K562 (cell line): ENCODE data around the gene GOLIM4. TPM values are rescaled to one million over a fixed set of nuclear protein-coding genes. Genes with fewer than 3 reads are reported as not detected.
"Not testable (repeated sequence)": the region's sequence is repeated elsewhere in the genome, so short reads cannot be mapped to it uniquely, and the experiment has no call there.

Source experiments
- ATAC-seq: fragments of 200-7000 bp; cut with Tn5 transposase; 3 replicates; pipeline ENCODE4 v1.9.1; 2020; ENCODE audit warnings: moderate library complexity
- BruUV-seq: library from RNA; stranded (reverse); fragments of 400-500 nt; replicated peaks from 2 replicates; lab custom pipeline; 2021; lab: Mats Ljungman, UMichigan
- CTCF ChIA-PET: fragments of 300-600 bp; formaldehyde crosslinking; extraction: SDS; loops from one replicate; lab custom pipeline; 2021; ENCODE audit warnings: low intra/inter-chr PET ratio; lab: Yijun Ruan, JAX
- POLR2A ChIA-PET: fragments of 300-600, 350-650 bp; sonication (Branson Sonifier 250); formaldehyde crosslinking; extraction: SDS; loops from one replicate; lab custom pipeline; 2021; ENCODE audit warnings: antibody characterized with exemption, inconsistent platforms; lab: Yijun Ruan, JAX
- DNase-seq, 4 experiments: peaks; one replicate each; pipeline versions ENCODE4 v3.0.0 to v3.0.0-alpha.2; 2011 to 2018; ENCODE audit warnings: low spot score in 3 of 4, mixed read lengths in 3 of 4; ENCODE audit errors: extremely low read depth in 1 of 4
- FAIRE-seq: peaks from 2 replicates; lab custom pipeline; 2011; peaks lifted over from hg19 to GRCh38; lab: Jason Lieb, UNC
- H2AFZ ChIP-seq: 2 replicates; pipeline ENCODE4 v1.6.0; 2011; ENCODE audit warnings: low read depth, low read length, control low read depth, inconsistent platforms
- H3K27ac ChIP-seq: fragments of 200-600 bp; 3 replicates; pipeline ENCODE4 v1.8.0; 2011; ENCODE audit warnings: low read depth, mild to moderate bottlenecking, control low read depth, inconsistent platforms, low read length, moderate library complexity, mixed read lengths; ENCODE audit errors: extremely low read depth
- H3K27me3 ChIP-seq, 2 experiments: fragments of 300-600 bp in 1 of 2; 2 replicates in 1 of 2; 3 replicates in 1 of 2; pipeline versions ENCODE4 v1.6.0 to v1.8.0; 2011; ENCODE audit warnings: inconsistent platforms in 2 of 2, low read length in 2 of 2, mild to moderate bottlenecking in 1 of 2, mixed read lengths in 1 of 2, moderate library complexity in 1 of 2; ENCODE audit not compliant: control insufficient read depth in 2 of 2, insufficient read depth in 2 of 2
- H3K36me3 ChIP-seq: fragments of 300-600 bp; 3 replicates; pipeline ENCODE4 v1.8.0; 2011; ENCODE audit warnings: mild to moderate bottlenecking, low read length, inconsistent platforms; ENCODE audit not compliant: control insufficient read depth, insufficient read depth
- H3K4me1 ChIP-seq, 2 experiments: fragments of 200-600 bp in 1 of 2; replicated peaks in 1 of 2; 2 replicates in 1 of 2; 3 replicates in 1 of 2; pipeline versions ENCODE4 v1.5.1 to v1.8.0; 2011; ENCODE audit warnings: inconsistent platforms in 2 of 2, low read length in 2 of 2, mild to moderate bottlenecking in 1 of 2, mixed read lengths in 1 of 2, moderate library complexity in 1 of 2; ENCODE audit not compliant: control insufficient read depth in 2 of 2, insufficient read depth in 2 of 2
- H3K4me2 ChIP-seq: 2 replicates; pipeline ENCODE4 v1.6.1; 2011; ENCODE audit warnings: low read length, control low read depth, inconsistent platforms, mixed read lengths; ENCODE audit not compliant: insufficient read depth
- H3K4me3 ChIP-seq: fragments of 200-600 bp; sonication (generic), shearing (Covaris generic); 2 replicates; pipeline ENCODE4 v1.5.1; 2016; ENCODE audit warnings: control low read depth, inconsistent platforms
- H3K79me2 ChIP-seq: fragments of 200-600 bp; 3 replicates; pipeline ENCODE4 v1.8.0; 2011; ENCODE audit warnings: low read length, inconsistent platforms; ENCODE audit not compliant: control insufficient read depth, insufficient read depth
- H3K9ac ChIP-seq, 2 experiments: 2 replicates each; pipeline versions ENCODE4 v1.6.0 to v1.6.1; 2011; ENCODE audit warnings: low read depth in 2 of 2, low read length in 2 of 2, control low read depth in 1 of 2, inconsistent platforms in 1 of 2, mild to moderate bottlenecking in 1 of 2, mixed read lengths in 1 of 2; ENCODE audit not compliant: insufficient read depth in 1 of 2
- H3K9me1 ChIP-seq: one replicate; pipeline ENCODE4 v1.6.0; 2011; ENCODE audit warnings: inconsistent platforms, mild to moderate bottlenecking, low read length, moderate library complexity; ENCODE audit not compliant: control insufficient read depth, insufficient read depth
- H3K9me3 ChIP-seq: replicated peaks from 2 replicates; pipeline ENCODE4 v1.5.1; 2011; ENCODE audit warnings: low read depth, low read length, inconsistent platforms; ENCODE audit not compliant: control insufficient read depth, insufficient read depth
- H4K20me1 ChIP-seq: replicated peaks from 2 replicates; pipeline ENCODE4 v1.6.1; 2011; ENCODE audit warnings: low read length, inconsistent platforms, mixed read lengths; ENCODE audit not compliant: control insufficient read depth, insufficient read depth
- WGBS: fragments of 100-300 bp; shearing (Covaris generic); methylation state at CpG from one replicate; pipeline ENCODE4 v1.1.6; 2016; ENCODE audit warnings: low coverage, mixed read lengths; ENCODE audit not compliant: insufficient coverage; ENCODE audit errors: missing lambda C conversion rate; 5-methylcytosine and 5-hydroxymethylcytosine counted together
- in situ Hi-C: fragments of 300-500 bp; cut with MboI; formaldehyde crosslinking; loops from 4 replicates; pipeline ENCODE4 v1.15.0; 2018; ENCODE audit warnings: inconsistent platforms, mixed read lengths
- intact Hi-C: fragments of 100-400 bp; cut with micrococcal nuclease; formaldehyde crosslinking; loops from 2 replicates; pipeline ENCODE4 v1.14.2; 2022
- polyA plus RNA-seq, 8 experiments: library from polyadenylated mRNA; depleted of rRNA in 4 of 8; stranded (reverse) in 5 of 8; unstranded in 3 of 8; fragments of >200 nt; fragmentation: Nextera tagmentation in 2 of 8; fragmentation: Illumina TruSeq in 1 of 8; extraction: Ambion mirVana in 2 of 8; extraction: Trizol in 1 of 8; gene quantifications; 2 replicates each; pipeline versions ENCODE4 v1.2.1 to v1.2.3, GENCODE V29; 2011 to 2014; ENCODE audit warnings: inconsistent platforms in 1 of 8, missing spikeins in 1 of 8
- total RNA-seq, 7 experiments: library from RNA; depleted of rRNA in 6 of 7; stranded (reverse); fragments of >200 nt in 6 of 7; fragmentation: Illumina TruSeq in 2 of 7; extraction: Trizol in 2 of 7; gene quantifications; 2 replicates each; pipeline versions ENCODE4 v1.2.1 to v1.2.3, GENCODE V29; 2011 to 2021; ENCODE audit warnings: low replicate concordance in 1 of 7
- TF ChIP-seq, protein P1 (sequence below): fragments of 200-400 bp; formaldehyde crosslinking; IDR thresholded peaks from 2 replicates; pipeline ENCODE4 v1.6.1; 2017; ENCODE audit warnings: mild to moderate bottlenecking, low read depth, low read length, moderate library complexity

The GOLIM4 gene
- total and polyA plus RNA-seq, 9 of the 15 experiments (the other 6 are each of a cell fraction or from before 2014, with no cell fraction given) = 9.3 to 39.4 (median 31.0) TPM

DNA sequence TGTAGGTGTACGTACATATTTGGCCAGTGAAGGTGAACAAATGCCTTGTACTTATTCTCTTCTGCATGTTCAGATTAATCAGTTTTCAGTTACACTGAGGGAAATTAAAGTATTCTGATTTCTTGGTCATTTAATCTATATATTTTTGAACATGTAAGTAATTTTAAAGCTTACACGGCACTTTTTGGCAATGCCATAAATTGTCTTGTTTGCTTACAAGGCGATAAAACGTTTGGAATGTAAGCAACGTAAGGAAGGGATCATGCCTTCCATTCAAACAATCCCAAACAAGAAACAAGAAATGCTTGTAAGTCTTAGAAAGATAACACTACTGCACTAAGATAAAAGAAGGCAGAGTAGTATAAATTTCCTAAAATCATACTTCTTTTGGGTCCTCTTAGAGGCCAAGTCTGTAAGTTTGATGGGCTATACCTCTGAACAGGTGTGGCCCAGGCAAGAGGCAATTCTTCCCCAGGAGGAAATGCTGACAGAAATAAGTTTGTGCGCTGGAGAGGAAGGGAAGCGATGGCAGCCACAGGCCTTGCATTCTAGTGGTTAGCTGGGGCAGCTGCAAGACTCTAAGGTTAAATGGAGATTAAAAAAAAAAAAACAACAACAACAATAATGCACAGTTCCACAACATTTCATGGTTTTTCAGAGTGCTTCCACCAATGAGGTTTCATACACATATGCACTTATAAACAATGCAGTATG is 73.8 kb downstream of the GOLIM4 start (continued):
- TF ChIP-seq, protein P1, sequence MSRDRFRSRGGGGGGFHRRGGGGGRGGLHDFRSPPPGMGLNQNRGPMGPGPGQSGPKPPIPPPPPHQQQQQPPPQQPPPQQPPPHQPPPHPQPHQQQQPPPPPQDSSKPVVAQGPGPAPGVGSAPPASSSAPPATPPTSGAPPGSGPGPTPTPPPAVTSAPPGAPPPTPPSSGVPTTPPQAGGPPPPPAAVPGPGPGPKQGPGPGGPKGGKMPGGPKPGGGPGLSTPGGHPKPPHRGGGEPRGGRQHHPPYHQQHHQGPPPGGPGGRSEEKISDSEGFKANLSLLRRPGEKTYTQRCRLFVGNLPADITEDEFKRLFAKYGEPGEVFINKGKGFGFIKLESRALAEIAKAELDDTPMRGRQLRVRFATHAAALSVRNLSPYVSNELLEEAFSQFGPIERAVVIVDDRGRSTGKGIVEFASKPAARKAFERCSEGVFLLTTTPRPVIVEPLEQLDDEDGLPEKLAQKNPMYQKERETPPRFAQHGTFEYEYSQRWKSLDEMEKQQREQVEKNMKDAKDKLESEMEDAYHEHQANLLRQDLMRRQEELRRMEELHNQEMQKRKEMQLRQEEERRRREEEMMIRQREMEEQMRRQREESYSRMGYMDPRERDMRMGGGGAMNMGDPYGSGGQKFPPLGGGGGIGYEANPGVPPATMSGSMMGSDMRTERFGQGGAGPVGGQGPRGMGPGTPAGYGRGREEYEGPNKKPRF = no peak

DNA sequence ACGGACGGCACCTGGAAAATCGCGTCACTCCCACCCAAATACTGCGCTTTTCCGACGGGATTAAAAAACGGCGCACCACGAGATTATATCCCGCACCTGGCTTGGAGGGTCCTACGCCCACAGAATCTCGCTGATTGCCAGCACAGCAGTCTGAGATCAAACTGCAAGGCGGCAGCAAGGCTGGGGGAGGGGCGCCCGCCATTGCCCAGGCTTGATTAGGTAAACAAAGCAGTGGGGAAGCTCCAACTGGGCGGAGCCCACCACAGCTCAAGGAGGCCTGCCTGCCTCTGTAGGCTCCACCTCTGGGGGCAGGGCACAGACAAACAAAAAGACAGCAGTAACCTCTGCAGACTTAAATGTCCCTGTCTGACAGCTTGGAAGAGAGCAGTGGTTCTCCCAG is 84.4 kb downstream of the GOLIM4 start:
- peaks cover 12% of the 10 kb centered on the region; the same call in 1 of the 3 replicates for H3K36me3 ChIP-seq
- H3K27ac ChIP-seq, H3K9me3 ChIP-seq, H3K79me2 ChIP-seq, in situ Hi-C loops, ATAC-seq, intact Hi-C loops, H3K27me3 ChIP-seq, FAIRE-seq, H4K20me1 ChIP-seq, H3K4me1 ChIP-seq, H3K9me1 ChIP-seq, DNase-seq, POLR2A ChIA-PET, H3K4me2 ChIP-seq, H3K9ac ChIP-seq, BruUV-seq, H2AFZ ChIP-seq, H3K4me3 ChIP-seq, CTCF ChIA-PET: not testable (repeated sequence)
- WGBS = 53% methylated on average over 4 of the region's 17 CpGs
